HG03064 (cell line): ENCODE results near the gene RANBP3L.
"Not testable (repeated sequence)": the region's sequence is repeated elsewhere in the genome, so short reads cannot be mapped to it uniquely, and the experiment has no call there.

Experiments used
- ATAC-seq: cut with Tn5 transposase; IDR thresholded peaks from one replicate; pipeline ENCODE4 v1.9.1; 2021; ENCODE audit warnings: low read depth; ENCODE audit not compliant: unreplicated experiment

Gene RANBP3L

GRCh38 chr5:36285837-36286615 lies 15.7 kb downstream of the RANBP3L start:
- no peak for ATAC-seq

DNA sequence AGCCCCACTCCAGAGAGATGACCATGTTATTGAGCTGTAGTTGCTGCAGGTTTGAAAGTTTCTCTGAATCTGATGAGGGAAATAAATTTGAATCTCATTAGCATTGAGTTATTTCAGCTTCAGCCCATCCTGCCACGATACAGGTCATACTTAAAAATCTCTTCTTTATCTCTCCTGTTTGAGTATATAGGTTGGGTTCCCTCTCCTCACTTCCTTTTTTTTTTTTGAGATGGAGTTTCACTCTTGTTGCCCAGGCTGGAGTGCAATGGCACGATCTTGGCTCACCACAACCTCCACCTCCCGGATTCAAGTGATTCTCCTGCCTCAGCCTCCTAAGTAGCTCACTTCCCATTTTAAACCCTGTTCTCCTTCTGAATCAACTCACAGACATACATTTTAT lies 17.9 kb downstream of the RANBP3L start:
- not testable (repeated sequence) for ATAC-seq

DNA sequence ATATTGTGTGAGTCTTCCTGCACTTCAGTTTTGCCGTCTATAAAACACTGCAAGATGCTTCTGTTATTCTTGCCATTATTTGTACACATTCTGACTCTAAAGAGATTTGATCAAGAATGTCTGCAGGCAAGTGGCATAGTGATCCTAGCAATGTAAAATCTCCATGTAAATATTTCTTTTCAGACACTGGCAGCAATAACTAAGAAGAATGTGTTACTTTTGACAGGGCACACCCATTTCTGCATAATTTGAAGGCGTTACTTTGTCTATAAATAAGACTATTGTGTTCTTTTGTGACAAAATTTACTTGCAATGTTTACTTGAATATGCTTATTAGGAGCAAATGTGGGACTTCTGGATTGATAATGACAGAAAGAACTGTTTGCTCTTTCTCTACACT lies 20.1 kb downstream of the RANBP3L start:
- no peak for ATAC-seq

- no peak for ATAC-seq
Observed at GRCh38 chr5:36279054-36279698, 22.5 kb downstream of the RANBP3L start.

DNA sequence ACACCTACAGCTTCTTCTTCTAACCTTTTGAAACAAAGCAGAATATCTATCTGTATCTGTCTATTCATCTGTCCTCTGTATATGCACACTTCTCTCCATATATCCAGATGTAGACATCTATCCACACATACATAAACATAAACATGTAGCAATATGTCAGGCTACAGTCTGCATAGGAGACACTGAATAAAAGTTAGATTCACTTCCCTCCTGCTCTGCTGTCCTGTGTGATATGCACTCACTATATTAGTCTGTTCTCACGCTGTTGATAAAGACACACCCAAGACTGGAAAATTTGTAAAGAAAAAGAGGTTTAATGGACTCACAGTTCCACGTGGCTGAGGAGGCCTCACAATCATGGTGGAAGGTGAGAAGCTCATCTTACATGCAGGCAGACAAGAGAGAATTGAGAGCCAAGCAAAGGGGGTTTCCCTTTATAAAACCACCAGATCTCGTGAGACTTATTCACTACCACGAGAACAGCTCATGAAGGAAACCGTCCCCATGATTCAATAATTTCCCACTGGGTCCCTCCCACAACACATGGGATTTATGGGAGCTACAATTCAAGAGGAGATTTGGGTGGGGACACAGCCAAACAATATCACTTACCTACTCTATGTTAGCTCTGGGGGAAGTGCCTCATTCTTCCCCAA lies 24.1 kb downstream of the RANBP3L start:
- ATAC-seq = no peak

GRCh38 chr5:36276864-36277263 lies 24.8 kb downstream of the RANBP3L start:
- no peak for ATAC-seq

- no peak for ATAC-seq
Observed at GRCh38 chr5:36273809-36274526, 27.7 kb downstream of the RANBP3L start.

- ATAC-seq = no peak
Observed at GRCh38 chr5:36272136-36272690, 29.5 kb downstream of the RANBP3L start.

DNA sequence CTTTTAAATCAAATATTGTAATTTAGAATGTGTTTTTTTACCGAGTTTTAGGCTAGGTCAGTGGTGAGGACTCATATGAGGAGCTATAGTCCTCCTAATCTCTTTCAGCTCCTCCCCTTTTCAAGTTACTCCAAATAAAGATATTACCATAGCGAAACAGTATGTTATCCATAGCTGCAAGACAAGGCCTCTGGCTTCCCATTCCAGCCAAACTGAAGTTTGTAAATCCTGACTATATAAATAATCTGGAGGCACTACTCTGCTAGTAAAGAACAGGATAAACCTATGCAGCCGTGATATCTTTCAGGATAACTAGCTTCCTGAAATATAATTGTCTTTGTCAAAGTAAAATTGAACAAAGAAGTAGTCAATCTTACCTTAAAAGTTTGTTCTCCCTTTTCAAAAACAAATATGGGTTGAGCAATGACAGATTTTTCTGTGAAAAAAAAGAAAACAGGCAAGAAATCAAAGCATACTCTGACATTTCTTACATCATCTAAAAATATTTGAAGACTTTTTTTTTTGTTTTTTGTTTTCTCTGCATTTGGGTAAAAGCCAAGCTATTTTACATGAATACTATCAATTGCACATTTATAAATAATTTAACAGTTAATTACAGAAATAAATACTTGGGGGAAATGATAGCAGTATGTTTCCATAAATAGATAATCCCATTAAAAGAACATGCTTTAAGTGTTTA lies 30.7 kb downstream of the RANBP3L start:
- ATAC-seq = no peak

DNA sequence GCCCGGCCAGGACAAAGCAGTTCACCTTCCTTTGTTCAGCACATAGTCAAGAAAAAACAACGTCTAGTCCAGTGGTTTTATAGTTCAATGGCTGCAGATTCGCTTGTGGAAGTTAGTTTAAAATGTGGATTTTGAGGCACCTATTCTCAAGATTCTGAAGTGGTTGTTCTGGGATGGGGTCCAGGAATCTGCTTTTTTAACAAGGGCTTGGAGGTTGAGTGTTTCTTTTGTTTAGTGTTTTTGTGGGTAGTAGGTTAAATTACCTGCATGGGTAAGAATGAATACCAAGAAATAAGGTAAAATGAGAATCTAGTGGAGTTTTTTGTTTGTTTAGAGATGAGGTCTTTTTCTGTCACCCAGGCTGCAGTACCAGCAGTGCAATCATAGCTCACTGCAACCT lies 31.5 kb downstream of the RANBP3L start:
- no peak for ATAC-seq

DNA sequence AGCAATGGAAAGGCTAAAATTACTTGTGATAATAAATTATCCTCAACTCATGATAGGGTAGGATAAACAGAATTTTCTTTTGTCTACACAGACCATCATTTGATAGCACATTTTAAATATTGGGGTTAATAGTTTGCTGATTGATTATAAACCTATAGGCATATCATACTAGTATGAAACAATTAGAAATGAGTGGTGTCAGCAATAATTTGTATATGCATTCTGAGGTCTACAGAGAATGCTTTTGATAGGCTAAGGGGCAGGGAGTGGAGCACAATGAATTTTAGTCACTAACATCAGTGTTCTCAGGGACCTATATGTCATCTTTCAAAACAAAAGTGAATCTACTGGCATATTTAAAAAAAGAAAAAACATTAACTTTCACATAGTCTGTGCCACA lies 32.2 kb downstream of the RANBP3L start:
- ATAC-seq = no peak

DNA sequence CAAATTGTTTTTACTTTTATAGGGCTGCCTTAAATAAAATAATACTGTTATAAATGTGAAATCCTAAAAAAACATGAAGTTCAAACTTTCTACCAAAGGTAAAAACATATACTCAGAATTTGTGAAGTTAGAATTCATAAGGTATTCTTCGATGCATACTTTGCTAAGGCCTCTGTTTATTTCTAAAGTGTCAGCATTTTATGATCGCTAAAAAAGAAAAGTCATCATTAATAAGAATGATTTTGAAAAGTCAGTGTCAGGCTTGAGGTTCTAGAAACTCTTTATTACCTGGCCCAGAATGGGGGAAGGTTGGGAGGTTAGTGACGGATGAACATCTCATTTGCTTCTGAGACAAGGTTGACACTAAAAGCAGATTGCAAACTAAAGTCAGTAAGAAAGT lies 33.8 kb downstream of the RANBP3L start:
- no peak for ATAC-seq

- no peak for ATAC-seq
Observed at GRCh38 chr5:36264202-36264760, 37.4 kb downstream of the RANBP3L start.

GRCh38 chr5:36261186-36261585 lies 40.5 kb downstream of the RANBP3L start:
- no peak for ATAC-seq

DNA sequence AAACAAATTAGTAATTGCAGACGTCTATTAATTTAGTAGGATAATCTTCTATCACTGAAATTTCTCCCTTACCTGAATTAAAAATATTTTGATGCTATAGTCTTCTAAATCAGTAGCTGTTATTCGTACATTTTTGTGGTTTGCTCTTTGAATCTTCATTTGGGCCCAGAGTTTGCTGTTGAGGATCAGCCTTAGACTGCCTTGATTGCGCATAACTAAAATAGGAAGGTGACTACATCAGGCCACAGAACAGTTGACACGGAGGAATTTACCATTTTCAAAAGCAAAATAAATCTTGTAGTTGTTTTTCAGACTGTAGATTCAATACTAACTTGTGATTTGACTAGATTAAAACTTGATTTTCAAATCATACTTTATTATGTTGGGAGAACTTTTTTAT lies 48.1 kb downstream of the RANBP3L start:
- ATAC-seq = no peak

DNA sequence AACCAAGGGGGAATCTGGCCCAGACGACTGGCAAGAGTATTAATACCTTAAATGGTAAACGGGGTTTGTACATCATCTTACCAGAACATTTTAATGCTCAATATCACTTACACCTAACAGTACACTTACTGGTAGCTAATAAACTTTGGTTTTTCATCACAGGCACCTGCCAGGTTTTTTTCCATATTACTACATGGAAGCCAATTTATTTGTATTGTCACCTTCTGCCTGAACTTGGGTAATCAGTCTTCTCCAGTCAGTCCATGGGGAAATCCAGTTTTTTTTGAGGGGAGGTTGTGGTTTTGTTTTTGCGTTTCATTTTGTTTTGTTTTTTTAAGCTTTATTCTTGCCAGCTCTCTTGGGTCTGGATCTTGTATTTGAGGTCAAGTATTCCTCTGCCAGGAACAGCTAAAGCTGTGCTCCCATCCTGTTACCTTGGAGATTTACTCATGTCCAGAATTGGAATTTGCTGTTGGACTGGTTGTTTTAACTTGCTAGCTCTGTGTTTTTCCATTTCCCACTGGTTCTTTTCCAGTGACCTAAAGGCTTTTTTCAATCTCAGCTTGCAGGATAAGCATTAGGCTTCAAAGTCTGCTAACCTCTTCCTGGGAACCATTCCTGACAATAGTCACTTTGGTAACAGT lies 48.9 kb downstream of the RANBP3L start:
- ATAC-seq = no peak

DNA sequence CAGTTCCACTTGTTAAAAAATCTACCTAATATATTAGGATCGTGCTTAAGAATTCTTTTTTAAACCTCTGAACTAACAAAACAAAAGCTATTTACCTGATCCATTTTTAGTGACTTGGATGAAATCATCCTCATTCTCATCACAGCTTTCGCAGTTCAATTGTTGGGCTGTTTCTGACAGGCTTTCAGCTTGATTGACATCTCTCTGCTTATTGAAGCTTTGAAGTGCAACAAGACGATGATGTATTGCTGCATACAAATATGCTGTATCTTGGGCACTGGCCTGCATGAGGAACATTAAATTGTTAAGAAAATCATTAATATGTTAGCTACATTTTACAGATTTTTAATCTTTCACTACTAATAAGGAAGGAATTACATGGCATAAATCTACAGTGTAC lies 50.5 kb downstream of the RANBP3L start:
- no peak for ATAC-seq

GRCh38 chr5:36250427-36250826 lies 51.3 kb downstream of the RANBP3L start:
- no peak for ATAC-seq

- ATAC-seq = no peak
Observed at GRCh38 chr5:36246036-36246800, 55.5 kb downstream of the RANBP3L start.
